GM19351 (cell line): Measurements from ENCODE around the gene IRX5.

Experiments
- ATAC-seq: cut with Tn5 transposase; IDR thresholded peaks from one replicate; pipeline ENCODE4 v1.9.1; 2021; ENCODE audit warnings: mild to moderate bottlenecking, moderate library complexity; ENCODE audit not compliant: unreplicated experiment

Gene IRX5

DNA sequence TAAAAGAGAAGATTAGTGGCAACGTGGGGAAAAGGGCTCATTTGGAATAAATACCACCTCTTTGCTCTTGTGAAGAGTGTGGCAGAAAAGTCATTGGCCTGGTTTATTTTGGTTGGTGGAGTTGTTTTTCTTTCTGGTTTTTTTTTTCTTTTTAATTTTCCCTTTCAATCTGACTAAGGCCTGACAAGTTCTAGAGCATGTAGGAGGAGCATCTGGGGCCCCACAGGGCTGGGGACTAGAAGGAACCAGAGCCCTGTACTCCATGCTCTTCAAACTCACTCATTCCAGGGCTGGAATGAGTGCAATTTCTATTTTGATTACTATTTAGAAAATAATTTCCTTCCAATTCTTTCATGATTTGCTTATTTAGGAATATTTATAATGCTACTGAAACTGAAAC lies 13.3 kb downstream of the IRX5 start:
- no peak for ATAC-seq

DNA sequence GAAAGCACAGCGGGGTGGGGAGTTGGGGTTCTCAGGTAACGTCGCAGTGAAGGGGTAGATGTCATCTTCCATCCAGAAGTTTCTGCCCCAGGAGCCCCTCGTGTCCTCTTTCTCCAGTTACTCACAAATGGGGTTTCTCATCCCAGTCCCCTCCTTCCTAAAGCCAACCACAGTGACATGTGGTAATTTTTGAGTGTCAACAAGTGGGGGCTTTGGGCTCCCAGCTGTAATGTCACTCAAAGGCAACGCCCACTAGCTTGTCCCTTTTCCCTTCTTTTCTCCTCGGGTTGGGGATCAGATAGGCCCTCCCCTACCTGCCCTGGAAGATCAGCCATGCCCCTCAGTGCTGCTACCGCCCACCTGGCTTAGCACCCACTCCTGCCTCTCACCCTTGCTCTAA lies 14.4 kb downstream of the IRX5 start:
- ATAC-seq, result no peak

DNA sequence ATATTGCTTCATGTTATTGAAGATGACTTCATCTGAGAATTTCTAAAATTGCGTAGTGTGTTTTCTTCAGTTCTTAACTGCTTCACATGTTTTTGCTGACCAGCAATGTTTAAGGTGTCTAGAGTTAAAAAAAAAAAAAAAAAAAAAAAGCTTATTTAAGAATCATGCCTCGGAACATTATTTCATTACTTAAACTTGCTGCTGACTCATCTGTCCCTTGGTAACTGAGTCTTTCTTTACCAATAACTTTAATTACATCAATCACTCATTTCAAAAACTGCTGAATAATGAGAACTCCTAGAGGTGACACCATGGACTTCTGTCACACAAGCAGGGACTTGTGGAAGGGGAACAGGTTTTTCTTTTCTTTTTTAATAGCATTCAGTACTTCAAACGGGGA lies 16.2 kb downstream of the IRX5 start:
- ATAC-seq, result no peak

DNA sequence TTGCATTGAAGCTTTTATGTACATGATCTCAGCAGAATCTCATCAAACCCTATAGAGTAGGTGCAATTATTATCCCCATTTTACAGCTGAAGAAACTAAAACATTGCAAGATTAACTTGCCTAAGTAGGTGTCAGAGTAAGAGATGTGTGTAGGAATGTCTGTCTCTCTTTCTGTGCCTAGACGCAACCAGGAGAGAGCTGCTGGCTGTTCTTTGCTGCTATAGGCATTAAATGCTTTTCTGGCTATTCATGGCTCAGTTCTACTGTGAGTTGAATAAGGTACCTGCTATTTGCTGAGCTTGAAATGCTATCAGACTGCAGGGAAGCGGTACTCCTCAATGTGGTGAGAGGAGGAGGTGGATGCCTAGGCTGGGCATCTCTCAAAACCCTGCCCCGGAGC lies 17.0 kb downstream of the IRX5 start:
- no peak for ATAC-seq

DNA sequence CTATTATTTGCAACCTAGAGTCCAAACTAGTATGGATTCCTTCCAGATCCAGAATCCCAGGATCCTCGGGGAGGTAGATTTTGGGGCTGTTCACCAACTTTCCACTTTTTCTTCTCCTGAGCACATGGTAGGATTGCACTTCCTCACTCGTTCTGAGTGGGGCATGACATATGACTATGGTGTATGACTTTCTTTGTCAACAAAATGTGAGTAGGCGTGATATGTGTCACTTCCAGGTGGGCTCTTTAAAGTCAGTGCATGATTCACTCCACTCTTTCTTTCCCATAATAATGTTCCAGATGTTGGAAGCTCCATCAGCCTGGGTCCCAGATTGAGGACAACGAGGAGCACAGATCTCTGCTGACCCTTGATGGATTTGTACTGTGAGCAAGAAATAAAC lies 21.5 kb downstream of the IRX5 start:
- ATAC-seq, result no peak

DNA sequence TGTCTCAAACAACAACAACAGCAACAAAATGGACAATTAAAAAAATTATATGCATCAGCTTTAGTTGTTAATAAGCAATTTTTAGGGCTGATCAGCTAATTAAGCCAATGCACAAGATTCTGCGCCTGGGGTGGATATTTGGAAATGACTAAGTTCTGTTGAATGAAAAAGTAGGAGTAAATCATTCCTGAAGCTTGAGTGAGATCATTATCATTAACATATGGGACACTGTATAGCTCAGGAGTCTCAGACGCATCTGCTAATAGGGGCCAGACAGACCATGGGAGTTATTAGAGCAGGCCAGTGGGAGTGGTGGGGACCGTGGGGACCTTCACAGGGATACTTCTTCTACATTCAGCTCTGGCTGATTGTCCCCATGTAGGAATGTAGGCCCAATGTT lies 22.8 kb downstream of the IRX5 start:
- no peak for ATAC-seq

DNA sequence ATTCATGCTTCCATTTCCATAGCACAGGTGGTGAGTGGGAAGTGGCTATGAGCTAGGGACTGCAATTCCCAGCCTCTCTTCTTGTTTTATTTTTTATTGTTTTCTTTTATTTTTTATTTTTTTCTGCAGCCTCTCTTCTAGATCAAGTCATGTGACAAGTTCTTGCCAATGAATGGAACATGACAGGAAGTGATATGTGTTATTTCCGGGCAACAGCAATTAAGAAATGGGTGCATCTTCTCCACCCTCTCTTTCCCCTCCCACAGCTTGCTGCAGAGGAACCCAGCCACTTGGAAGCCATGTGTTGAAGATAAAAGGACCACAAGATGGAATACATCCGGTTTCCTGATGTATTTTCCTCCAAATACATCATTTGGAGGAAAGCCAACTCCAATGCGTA lies 23.6 kb downstream of the IRX5 start:
- no peak for ATAC-seq

DNA sequence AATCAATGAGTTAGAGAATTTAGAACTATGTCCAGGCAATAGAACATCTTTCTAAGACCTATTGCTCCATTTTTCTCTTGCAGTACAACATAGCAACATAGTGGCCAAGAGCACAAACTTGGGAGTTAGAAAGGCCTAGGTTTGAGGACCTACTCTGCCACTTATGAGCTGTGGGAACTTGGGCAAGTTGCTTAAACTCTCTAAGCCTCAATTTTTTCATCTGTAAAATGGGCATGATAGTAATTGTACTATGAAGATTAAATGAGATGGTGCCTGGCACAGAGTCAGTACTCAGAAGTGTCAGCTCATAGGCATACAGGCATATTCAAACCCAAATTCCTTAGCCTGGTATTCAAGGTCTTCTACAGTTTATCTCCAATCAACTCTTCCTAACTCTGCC lies 25.1 kb downstream of the IRX5 start:
- ATAC-seq, result no peak

DNA sequence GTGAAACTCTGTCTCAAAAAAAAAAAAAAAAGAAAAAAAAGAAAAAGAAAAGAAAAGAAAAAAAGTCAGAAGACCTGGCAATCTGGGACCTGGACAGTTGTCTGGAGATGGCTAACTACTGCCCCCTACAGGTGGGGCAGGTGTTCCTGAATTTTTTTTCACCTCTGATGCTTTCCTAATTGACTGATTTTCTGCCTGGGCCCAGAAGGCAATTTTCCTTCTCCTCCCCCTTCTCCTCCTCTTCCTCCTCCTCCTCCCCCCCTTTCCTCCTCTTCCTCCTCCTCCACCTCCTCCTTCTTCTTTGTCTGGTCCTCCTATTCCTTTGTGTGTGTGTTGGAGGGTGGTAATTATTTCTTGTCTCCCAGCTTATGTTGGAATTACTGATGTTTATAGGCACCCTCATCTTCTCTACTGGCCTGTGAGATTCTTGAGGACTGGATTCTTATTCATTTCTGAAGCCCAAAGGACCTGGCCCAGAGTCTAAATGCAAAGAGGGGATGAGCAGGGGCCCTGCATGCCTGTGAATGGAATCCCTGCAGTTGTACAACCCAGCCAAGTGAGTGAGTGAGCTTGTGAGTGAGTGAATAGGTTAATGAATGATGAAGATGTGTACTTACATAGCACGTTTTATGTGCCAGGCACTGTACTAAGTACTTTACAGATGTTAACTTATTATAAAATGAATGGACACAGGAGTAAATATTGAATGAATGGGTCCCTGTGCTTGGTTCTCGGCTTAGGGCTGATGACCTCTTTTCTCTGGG lies 26.9 kb downstream of the IRX5 start:
- no peak for ATAC-seq

DNA sequence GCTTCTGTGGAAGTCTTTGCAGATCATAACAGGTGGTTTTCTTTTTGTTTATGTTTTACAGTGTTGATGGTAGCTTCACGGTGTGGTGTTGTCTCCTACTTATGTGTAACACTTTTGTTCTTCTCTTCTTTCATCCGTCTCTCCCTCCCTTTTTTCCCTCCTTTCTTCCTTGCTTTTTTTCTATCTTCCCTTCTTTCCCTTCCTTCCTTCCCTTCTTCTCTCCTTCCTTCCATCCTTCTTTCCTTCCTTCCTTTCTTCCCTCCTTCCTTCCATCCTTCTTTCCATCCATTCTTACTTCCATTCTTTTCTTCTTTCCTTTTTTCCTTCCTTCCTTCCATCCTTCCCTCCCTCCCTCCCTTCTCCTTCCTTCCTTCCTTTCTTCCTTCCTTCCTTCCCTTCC lies 31.4 kb downstream of the IRX5 start:
- ATAC-seq, result no peak

DNA sequence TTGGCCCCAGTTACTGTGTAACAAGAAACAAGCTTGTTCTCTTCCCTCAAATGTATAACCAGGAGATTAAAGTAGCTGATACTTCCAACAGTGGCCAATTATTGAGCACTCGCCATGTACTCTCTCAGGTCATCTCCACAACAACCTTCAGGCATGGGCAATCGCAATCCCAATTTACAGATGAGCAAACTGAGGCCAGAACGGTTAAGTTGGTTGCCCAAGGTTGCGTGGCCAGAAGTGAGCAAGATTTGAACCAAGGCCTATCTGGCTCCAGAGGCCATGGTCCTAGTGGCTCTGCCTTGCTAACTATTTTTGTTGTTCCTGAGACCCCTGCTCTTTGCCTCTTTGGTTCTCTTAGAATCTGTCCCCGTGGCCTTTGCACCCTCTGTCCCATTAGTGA lies 33.6 kb downstream of the IRX5 start:
- no peak for ATAC-seq

DNA sequence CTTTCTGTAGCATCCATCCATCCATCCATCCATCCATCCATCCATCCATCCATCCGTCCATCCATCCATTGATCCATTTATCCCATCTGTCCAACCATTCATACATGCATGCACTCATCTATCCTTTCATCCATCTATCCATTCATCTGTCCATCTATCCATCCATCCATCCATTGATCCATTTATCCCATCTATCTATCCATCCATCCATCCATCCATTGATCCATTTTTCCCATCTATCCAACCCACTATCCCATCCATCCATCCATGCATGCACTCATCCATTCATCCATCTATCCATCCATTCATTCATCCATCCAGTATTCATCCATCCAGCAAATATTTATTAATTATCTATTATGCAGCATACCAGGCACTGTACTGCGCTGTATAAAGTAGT lies 34.8 kb downstream of the IRX5 start:
- ATAC-seq, result no peak

DNA sequence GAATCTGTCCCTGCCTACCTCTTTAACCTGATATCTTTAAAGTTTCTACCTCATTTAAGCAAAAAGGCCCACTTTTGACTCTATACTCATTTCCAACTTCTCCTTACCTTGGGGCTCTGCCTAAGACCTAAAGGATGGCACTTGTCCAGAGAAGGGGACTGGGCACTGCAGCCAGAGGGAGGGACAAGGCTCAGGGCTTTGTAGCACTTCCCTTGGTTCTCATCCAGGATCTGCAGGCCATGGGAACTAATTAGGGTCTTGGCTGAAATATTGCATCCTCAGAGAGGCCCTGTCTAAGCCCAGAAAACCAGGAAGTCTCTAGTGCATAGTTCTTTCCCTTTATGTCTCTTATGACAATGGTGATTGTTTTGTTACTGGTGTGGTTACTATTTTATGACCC lies 37.3 kb downstream of the IRX5 start:
- ATAC-seq, result no peak

DNA sequence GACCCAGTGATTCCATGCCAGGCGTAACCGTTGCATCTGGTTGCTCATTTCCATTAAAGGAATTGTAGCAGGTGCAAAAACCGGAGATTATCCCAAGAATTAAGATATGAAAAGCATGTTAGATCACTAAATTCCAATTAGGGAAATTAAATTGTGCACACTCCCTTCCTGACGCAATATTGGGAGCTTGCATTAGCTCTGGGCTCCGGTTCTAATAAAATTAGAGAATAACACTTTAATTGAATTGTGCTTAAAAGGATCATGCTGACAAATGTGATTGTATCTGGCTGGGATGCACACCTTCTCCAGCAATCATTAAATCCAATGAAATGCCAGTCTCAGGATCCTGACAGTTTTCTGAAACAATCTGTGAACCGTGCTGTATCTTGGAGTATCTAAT lies 38.1 kb downstream of the IRX5 start:
- ATAC-seq, result no peak

DNA sequence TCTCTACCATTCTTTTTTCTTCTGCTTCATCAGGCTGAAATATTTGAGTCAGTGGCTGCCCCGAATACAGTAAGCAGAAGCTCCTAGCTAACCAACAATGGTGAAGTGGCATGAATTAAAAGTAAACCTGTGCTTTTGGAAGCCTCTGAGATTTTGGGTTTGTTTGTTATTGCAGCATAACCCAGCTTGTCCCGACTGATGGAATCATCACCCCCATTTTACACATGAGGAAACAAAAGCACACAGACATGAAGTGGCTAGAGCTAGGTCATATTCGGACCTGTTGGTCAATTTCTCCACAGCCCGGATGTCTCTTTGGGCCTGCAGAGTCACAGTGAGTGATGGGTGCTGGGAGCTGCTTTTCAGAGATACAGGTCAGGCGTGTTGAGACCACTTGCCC lies 39.4 kb downstream of the IRX5 start:
- no peak for ATAC-seq

DNA sequence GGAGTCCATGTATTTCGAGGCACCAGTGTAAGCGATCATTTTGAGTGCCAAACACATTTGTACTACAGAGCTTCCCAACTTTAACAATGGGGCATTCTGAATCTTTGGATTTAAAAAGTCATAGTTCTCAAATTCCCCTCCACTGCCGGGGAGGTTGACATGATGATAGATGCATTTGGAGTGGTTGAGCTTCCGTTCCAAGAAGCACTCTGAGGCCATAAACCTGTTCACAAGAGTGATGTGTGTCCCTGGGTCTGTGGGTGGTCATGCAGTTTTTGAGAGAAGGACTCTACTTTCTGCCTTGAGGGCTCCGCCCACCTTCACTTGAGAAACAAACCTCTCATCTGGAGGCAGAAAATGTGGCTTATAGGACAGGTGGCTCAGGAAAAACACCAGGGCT lies 43.7 kb downstream of the IRX5 start:
- ATAC-seq, result no peak

DNA sequence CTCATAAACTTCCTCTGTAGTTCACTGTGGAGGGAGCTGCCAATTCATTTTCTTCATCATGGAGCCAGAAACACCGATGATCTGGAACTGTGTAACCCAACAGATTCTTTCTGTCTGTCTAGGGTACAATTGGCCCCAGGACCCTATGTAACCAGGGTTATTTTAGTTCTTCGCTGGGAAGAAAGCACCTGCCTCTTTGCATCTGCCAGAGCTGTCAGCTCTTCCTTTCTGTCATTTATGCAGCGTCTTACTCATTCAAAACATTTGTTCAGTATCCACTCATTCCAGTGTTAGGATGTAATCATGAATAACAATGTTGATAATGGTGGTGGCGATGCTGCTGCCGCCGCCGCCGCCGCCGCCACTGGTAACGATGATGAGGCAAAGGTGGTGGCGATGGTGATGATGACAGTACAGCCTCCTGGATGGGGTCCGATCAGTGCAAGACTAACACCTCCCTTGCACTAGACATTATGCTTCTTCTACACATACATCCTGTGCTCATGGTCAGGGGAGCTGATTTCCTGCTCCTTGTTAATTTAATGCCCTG lies 46.1 kb downstream of the IRX5 start:
- ATAC-seq, result no peak

DNA sequence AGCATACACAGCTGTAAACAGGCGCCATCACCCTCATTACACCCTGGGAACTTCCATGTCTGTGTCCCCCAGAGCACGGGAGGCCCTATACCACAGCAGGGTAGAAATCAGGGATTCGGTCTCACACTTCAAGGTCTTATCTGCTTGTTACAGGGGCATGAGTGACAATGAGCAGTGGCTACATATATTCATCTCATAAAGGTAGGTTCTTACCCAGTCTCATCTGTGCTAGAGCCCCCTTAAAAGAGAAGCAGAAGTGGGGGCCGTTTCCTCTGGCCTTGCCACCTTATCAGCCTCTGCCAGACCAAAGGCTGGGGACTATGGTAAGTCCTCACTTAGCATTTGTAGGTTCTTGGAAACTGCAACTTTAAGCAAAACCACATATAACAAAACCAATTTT lies 46.5 kb downstream of the IRX5 start:
- ATAC-seq, result no peak

DNA sequence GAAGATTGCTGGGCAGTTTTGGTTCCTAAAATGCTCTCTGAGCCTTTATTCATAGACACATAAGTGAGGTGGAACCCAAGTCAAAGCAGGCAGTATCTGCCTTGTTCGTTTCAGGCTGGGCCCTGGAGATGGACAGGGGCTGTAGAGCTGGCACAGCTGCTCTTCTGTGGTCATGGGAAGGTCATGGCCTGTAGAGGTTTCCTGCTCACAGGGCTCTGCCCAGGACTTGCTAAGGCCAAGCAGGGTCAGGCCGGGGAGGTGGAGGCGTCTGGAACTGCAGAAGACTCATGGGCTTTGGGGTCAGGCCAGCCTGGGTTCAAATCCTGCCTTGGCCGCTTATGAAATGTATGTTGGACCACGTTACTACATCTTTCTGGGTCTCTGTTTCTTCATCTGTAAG lies 50.2 kb downstream of the IRX5 start:
- ATAC-seq, result no peak
